GM19455 (cell line): ENCODE data around the gene PLPPR3.
"Not testable (repeated sequence)": the region's sequence is repeated elsewhere in the genome, so short reads cannot be mapped to it uniquely, and the experiment has no call there.

ENCODE experiments used
- ATAC-seq: cut with Tn5 transposase; IDR thresholded peaks from one replicate; pipeline ENCODE4 v1.9.1; 2021; ENCODE audit not compliant: unreplicated experiment

PLPPR3 gene

GRCh38 chr19:854549-854948 lies 32.8 kb upstream of the PLPPR3 start:
- ATAC-seq: no peak

- ATAC-seq: not testable (repeated sequence)
Measured at GRCh38 chr19:853614-854220, 32.0 kb upstream of the PLPPR3 start.

- ATAC-seq: no peak
Measured at GRCh38 chr19:853014-853585, 31.3 kb upstream of the PLPPR3 start.

- ATAC-seq: no peak
Measured at GRCh38 chr19:852136-853013, 30.6 kb upstream of the PLPPR3 start, which contains the start of gene ELANE. ELANE (plus strand) TSS chr19:852303; CDS start chr19:852329, 26 bp downstream.

- no peak for ATAC-seq
Measured at GRCh38 chr19:850979-851335, 29.2 kb upstream of the PLPPR3 start.

GRCh38 chr19:850221-850978 lies 28.6 kb upstream of the PLPPR3 start:
- no peak for ATAC-seq

- not testable (repeated sequence) for ATAC-seq
Measured at GRCh38 chr19:849195-849594, 27.4 kb upstream of the PLPPR3 start.

GRCh38 chr19:848386-848921 lies 26.7 kb upstream of the PLPPR3 start:
- ATAC-seq: no peak

GRCh38 chr19:845707-846521 lies 24.2 kb upstream of the PLPPR3 start:
- ATAC-seq: no peak

- ATAC-seq: no peak
Measured at GRCh38 chr19:844546-844971, 22.8 kb upstream of the PLPPR3 start.

GRCh38 chr19:843836-844545 lies 22.2 kb upstream of the PLPPR3 start:
- no peak for ATAC-seq

GRCh38 chr19:843180-843835 lies 21.6 kb upstream of the PLPPR3 start:
- ATAC-seq: no peak

GRCh38 chr19:842802-843179 lies 21.0 kb upstream of the PLPPR3 start:
- ATAC-seq: not testable (repeated sequence)

- no peak for ATAC-seq
Measured at GRCh38 chr19:840519-841206, 18.9 kb upstream of the PLPPR3 start, which contains the start of gene PRTN3. PRTN3 (plus strand) TSS chr19:840999; CDS start chr19:841009, 10 bp downstream.

- no peak for ATAC-seq
Measured at GRCh38 chr19:835210-835810, 13.6 kb upstream of the PLPPR3 start.

GRCh38 chr19:834216-834615 lies 12.5 kb upstream of the PLPPR3 start:
- ATAC-seq: no peak

GRCh38 chr19:831407-832369 lies 9.9 kb upstream of the PLPPR3 start:
- ATAC-seq: no peak
